TTC549 (cell line): ENCODE results near the gene IL9.
"Not testable (repeated sequence)": the region's sequence is repeated elsewhere in the genome, so short reads cannot be mapped to it uniquely, and the experiment has no call there.

Experiments used
- FAIRE-seq: peaks from 2 replicates; lab custom pipeline; 2012; peaks lifted over from hg19 to GRCh38; lab: Jason Lieb, UNC

IL9 gene

DNA sequence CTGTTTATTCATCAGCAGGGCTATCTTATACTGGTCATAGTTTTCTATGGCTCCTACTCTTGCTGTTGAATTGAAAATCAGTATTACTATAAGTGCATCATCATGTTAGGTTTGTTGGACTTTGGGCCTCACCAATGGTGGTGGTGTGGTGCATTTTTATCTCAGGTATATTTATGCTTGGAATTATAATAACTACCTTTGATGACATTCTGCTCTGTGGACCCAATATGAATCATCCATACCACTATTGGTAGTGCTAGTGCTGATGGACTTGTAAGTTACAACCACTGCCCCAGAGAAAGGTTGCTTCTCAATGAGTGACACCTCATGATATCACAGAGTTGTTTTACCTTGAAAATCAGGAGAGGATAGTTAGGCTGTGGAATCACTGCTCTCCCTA lies 28.0 kb downstream of the IL9 start:
- no peak for FAIRE-seq

DNA sequence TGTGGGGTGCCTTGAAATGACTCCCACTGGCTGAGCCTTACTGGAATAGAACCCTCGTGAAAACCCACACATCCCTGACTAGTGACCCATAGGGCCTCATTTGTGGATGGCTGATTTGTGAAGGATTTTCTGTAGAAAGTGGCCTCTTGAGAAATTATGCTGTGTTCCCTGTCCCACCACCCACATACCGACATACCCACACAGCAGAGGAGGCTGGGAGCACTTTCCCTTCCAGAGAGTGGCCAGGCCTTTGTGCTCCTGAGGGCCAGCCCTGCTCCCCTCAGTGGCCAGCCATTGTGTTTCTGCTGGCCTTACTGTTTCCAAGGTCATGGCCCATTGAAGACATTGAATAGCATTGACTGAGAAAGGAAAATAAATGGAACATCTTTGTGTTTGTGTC lies 29.6 kb downstream of the IL9 start:
- FAIRE-seq, result no peak

DNA sequence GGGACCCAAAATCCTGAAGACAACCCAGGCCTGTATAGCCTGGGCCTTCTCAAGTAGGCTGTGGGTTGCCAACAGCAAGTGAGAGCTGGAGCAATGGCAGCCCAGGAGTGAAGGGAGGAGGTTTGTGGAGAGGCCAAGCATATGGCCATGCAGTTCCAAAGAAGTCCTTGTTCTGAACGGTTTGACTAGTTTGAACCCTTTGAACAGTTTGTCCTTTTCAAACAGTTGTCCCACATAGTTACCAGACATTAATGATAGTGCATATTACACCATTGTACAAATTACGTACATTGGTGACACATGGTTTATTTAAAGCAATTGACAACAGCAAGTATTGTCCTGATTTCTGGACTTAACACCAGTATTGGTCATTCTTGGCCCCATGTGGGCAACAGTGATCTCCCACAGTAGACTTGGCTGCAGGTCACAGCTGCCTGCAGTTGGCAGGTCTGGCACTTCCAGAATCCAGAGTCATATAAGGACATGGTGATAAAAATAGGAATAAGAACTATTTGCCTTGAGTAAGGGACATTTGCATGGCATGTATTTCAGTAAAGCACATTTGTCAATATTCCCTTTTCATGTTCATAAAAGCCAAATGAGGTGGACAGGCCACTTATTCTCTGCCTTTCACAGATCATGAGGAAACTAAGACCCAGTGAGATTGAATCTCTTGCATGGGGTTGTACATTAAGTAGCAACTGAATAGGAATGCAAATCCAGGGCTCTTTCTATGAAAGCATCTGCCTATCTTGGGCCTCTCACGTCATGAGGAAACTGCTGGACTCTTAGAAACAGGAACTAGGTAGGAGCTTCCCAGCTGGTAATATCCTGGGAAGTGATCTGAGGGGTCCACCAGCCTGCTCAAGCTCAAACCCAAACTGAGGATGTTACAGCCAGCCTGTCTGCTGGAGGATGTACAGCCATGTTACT lies 30.9 kb downstream of the IL9 start:
- FAIRE-seq, result no peak

DNA sequence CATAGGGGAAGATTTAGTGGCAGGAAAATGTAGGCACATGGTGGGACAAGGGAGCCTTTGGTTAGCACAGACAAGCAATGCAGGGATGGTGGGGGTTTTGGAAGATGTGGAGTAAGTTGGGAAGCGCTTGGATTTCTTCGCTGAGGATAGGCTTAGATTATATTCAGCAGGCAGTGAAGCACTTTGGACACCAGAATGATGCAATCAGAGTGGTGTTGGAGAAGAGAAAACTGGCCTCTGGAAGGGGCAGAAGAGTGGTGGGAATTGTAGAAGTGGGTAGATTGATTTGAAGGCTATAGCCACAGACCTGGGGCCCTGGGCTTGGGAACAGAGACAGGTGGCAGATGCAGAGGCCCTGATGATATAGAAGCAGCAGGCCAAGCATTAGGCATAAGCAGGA lies 32.9 kb downstream of the IL9 start:
- FAIRE-seq, result no peak

DNA sequence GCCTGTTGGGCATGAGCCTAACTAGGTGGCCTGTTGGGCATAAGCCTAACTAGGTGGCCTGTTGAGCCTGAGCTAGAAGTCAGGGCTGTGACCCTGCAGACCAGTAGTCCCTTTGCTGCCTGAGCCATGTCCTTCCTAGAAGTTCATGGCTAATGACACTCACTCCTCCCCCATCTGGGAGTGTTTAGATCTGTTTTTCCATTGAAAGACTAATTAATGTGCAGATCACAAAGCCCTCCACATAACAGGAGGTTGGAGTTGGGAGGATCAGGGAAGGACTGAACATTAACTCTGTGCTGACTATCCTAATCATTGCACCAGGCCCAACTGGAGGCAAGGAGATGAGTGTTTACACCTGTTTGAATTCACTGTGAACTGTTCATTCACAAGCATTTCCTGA lies 33.6 kb downstream of the IL9 start:
- FAIRE-seq, result no peak

DNA sequence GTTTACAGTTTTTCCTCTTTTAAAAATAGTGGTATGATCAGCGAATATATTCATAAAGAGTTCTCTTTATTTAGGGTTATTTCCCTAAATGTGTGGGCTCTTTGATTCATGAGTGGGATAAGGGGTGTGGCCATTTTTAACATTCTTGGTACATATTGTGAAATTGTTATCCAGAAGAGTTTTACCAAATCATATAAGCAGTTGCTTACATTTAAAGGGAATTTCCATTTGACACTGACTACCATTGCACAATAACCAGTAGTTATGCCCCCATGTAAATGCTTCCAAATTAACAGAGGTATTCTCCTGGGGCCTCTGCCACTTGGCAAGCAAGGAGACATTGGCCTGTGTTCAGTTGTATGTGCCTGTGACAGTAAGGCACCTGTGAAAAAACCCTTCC lies 34.0 kb downstream of the IL9 start:
- FAIRE-seq, result no peak

DNA sequence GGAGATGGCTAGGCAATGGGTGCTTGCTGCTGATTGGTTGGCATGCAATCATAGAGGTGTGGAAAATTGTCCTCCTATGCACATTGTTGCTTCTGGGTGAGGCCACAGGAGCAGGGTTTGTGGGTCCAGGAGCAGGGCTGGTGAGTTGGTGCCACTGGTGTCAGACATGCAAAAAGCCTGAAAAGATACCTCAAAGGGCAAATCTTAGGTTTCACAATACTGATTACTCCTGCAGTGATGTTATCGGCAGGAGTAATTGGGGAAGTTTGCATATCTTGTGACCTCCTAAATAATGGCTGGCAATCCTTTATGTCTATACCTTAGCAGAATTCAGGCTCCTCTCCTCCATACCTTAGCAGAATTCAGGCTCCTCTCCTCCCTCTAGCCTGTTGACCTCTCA lies 36.0 kb downstream of the IL9 start:
- FAIRE-seq, result no peak

DNA sequence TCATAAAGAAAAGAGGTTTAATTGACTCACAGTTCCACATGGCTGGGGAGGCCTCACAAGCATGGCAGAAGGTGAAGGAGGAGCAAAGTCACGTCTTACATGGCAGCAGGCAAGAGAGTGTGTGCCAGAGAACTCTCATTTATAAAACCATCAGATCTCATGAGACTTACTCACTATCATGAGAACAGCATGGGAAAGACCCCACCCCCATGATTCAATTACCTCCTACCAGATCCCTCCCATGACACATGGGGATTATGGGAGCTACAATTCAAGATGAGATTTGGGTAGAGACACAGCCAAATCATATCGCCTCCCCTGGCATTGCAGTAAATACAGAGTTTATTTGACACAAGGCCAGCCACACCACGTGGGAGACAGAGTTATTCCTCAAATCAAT lies 36.5 kb downstream of the IL9 start:
- not testable (repeated sequence) for FAIRE-seq

DNA sequence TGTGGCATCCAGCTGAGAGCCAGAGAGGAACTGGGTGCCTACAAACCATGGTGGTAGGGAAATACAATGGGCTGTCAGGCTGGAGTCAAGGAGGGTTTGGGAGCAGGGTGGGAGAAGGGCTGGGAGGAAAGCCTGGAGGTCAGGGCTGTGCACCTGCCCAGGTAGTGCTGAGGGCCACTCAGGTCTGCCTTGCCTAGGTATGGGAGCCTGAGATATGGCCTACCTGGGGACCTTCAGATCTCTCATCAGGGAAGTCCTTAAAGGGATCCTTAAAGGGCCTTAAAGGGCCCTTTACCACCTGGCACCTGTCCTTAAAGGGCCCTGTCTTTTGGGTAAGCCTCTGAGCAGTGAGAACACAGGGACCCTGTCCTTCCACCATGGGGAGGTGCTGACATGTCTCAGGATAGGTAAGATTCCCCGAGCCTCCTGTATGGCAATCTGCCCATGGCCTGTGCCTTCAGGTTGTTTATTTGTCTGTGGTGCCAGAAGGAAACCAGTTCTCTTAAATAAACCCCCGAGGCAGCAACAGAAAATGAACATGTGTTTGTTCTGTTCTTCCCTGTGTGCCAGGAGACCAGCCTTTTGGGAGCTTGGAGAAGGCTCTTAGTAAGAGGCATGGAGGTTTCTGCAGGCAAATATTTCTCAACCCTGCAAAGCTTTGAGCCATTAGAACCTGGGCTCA lies 37.9 kb downstream of the IL9 start:
- FAIRE-seq, result no peak

DNA sequence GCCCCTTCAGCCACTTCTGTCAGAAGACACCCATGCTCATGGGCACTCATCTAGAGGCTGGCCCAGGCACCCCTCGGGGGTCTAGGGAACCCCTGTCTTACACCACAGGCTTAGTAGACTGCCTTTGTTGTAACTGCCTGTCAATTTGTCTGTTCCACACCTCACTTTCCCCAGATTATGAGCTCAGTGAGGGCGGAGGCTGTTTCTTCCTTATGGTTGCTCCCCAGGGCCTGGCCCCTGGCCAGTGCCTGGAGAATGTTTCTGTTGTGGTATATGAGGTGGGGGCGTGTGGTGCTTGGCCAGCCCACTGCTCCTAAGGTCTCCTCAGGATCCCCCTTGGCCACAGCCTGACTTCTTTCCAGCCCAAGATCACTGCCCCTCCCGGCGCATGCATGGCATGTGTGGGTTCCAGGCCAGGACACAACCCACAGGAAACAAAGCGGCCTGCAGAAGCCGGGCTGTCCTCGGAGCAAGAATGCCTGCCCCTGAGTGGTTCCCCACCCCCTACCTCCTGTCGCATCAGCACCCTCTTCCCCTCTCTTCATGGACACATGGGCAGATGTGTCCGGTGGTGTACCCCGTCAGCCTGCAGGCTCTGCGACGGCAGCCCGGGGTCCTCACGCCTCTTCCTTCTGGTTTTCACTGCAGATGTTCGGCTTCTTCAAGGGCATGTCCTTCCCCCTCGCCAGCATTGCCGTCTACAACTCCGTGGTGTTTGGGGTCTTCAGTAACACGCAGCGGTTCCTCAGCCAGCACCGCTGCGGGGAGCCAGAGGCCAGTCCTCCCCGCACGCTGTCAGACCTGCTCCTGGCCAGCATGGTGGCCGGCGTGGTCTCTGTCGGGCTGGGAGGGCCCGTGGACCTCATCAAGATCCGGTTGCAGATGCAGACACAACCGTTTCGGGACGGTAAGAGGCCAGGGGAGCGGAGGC lies 43.5 kb downstream of the IL9 start:
- FAIRE-seq, result no peak

DNA sequence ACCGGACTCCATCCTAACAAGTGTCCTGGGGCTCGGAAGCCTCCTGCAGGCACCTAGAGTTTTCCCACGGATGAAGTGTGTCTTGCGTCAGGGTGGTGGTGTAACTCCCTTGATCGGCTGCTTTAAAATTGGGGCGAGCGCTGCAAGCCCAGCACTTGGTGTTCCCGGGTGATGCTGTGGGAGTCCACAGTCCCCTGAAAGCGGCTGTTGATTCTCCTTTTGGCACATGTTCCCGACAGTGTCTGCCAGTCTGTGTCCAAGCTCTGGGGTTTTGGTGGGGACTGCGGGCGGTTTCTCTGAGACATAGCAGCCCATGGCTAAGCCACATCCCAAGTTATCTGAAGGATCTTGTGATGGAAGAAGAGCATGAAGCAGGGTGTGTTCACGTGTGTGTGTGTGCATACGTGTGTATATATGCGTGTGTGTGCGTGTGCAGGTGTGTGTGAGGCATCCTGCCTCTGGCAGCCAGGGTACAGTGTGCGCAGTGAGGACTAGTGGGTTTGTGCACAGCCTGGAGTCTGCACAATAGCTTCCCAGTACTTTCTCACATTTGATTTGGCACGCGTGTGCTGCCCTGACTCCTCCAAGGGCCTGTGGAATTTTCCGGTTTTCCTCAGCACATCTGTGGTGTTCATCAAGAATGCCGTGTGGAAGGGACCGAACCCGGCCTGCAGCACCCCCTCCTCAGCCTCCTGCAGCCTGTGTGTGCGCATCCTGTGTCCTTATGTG lies 44.3 kb downstream of the IL9 start:
- FAIRE-seq, result no peak

DNA sequence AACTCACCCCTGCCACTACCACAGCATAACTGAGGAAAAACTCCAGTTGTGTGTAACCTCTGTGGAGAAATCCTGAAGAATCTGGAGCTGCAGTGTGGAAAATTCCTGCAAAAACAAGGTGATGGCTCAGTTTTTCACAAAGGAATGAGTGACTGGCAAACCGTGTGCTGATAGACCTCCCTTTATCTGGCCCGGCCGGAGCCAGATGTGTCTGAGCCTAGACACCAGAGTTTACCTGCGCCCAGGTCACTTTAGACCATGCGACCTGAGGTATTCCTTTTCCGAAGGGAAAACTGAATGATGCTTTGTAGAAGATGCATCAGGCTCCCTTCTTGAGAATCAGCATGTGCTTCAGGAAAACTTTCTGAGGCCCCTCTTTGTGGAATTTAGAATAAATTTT lies 45.0 kb downstream of the IL9 start:
- no peak for FAIRE-seq

DNA sequence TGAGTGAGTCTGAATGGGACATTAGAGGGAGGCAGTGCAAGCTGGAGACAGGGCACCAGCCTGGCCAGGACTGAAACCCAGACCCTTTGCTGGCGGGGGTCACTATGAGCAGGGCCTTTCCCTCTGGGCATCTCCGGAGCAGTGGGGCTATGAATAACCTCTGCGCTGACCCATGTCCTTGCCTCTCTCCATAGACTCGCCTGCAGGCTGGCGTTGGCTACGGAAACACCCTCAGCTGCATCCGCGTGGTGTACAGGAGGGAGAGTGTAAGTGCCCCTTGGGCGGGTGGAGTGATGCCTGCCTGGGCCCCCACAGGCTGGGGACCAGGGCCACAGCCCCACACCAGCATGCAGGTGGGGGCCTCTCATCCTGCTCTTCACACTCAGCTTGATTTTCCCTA lies 45.4 kb downstream of the IL9 start:
- no peak for FAIRE-seq

DNA sequence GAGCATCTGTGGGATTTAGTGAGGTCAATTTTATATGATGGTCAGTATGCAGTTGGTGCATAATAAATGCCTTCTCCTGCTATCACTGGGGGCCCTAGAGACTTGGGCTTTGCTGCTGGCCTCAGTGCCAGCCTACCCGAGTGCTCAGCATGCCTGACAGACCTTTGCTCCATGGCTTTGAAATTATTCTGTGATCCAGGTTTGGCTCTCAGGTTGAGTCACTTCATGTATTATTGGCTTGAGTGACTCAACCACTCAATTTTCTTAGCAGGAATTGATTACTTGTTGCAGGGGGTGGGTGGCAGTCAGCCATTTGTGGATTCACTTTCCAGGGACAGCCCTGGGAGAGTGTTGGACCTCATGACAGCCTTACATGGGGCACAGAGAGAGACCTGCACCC lies 47.7 kb downstream of the IL9 start:
- FAIRE-seq, result no peak

DNA sequence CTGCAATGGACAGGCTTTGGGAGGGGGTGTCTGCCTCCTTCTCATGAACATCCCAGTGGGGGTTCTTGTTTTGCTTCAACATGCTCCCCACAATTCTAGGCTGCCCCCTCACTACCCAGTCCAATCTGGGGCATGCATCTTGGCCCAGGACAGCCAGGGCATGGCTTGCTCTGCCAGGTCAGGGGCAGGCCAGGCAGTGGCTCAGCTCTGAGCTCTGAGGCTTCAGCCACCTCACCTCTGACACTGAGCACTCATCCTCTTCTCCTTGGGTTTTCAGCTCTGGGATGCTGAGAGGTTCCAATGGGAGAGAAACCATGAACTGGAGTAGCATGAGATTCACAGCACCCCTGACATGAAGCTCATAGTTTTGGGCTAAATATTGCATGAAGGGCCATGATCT lies 49.3 kb downstream of the IL9 start:
- FAIRE-seq, result no peak

DNA sequence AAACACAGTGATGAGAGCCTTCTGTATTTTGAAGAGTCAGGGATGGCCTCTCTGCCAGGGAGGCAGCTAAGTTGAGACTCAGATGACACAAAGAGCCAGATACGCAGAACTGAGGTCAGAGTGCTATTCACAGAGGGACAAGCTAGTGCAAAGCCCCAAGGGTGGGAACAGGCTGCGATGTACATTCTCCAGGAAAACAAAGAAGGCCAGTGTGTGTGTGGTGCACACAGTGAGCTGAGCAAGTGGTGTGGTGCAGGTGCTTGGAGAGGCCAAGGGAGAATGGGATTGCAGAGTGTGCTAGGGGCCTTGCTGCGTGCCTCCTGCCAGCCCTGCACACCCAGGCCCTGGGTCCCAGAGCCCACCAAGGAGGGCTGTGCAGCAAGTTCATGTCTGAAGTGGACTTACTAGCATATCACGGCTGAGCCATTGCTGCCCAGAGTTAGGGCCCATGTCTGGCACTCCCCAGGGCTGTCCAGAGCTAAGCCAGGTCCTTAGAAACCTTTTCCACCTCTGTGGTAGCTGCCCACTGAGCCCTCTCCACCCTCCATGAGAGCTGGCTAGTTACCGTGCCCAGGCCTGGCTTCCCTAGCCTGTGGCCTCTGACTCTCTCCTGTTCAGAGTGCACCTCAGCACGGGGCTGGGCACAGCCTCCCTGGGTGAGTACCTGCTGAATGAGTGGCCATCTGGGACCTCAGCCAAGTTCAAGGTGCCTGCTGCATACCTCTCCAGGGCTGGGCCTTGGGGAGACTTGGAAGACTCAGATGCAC lies 51.9 kb downstream of the IL9 start:
- no peak for FAIRE-seq

DNA sequence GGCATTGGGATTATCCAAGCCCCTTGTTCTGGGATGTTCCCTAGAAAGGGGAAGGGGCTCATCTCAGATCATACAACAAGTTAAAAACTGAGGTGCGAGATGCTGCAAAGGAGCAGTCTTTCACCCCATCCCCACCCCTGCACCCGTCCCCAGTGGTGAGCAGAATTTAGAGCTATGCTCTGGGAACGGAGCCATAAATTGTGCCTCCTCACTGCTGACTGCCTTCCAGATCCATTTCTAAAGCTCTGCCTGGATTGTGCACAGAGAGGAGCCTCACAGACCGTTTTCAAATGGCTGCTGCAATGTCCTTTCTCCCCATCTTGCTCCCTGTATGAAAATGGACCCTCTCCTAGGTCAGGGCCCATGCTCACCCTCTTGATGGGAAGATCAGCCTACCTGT lies 52.9 kb downstream of the IL9 start:
- no peak for FAIRE-seq
